ENCODE data around the gene CDK2.
"Not testable (repeated sequence)": the region's sequence is repeated elsewhere in the genome, so short reads cannot be mapped to it uniquely, and the experiment has no call there.

CDK2 gene

GRCh38 chr12:55982319-55982936 lies 15.8 kb downstream of the CDK2 start:
- no peak for DNase-seq

DNA sequence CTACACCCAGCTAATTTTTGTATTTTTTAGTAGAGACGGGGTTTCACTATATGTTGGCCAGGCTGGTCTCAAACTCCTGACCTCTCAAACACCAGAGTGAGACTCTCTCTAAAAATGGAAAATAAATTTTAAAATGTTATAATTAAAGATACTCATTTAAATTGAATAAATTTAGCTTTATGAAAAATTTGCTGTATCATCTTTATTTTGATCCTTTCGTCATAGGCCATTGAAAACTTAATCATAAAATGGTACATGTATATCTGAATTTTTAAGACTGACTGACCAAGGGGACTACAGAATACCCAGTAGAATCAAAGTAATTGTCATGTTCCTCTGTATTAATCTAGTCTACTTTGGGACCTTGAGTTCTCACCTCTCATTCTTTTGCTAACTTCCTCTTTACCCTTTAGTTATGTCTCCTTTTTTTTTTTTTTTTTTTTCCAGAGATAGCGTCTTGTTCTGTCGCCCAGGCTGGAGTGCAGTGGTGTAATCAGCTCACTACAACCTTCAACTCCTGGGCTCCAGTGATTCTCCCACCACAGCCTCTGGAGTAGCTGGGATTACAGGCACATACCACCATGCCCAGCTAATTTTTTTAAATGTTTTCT lies 16.7 kb downstream of the CDK2 start:
- DNase-seq: no peak

- DNase-seq: no peak
These were observed 18.2 kb downstream of the CDK2 start for GRCh38 chr12:55984861-55985260.

GRCh38 chr12:55985341-55985740 lies 18.7 kb downstream of the CDK2 start:
- no peak for DNase-seq

DNA sequence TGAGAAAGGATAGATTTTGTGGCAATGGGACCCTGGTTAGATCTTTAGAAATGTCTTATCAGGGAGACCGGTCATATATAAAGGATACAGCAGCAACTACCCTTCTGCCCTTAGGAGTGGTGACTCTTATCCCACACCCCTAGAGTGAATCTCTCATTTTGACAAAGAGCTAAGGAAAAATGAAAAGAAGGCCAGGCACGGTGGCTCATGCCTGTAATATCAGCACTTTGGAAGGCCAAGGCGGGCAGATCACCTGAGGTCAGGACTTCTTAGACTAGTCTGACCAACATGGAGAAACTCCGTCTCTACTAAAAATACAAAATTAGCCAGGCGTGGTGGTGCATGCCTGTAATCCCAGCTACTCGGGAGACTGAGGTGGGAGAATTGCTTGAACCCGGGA lies 19.3 kb downstream of the CDK2 start:
- DNase-seq: not testable (repeated sequence)

DNA sequence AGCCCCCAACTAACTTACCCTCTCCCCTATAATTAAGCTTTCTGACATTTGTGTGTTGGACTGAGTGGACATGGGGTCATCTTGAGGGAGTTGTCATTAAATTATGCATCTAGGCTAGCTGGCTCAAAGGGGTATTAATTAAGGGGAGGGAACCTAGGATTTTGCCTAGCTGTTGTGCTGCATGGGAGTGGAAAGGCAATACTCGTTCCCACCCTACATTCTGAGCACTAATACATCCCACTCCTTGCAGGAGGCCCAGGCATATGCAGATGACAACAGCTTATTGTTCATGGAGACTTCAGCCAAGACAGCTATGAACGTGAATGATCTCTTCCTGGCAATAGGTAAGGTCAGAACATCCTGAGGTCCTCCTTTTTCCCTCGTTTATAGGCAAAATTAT lies 24.5 kb downstream of the CDK2 start:
- DNase-seq: no peak

GRCh38 chr12:55993230-55993853 lies 26.7 kb downstream of the CDK2 start:
- no peak for DNase-seq

GRCh38 chr12:55995366-55995765 lies 28.7 kb downstream of the CDK2 start:
- DNase-seq: no peak

GRCh38 chr12:55996201-55996714 lies 29.6 kb downstream of the CDK2 start:
- DNase-seq: peak; percentile 51

GRCh38 chr12:55996715-55997534 lies 30.3 kb downstream of the CDK2 start, which contains the start of gene SUOX:
TSS of gene SUOX (plus strand) at chr12:55997276. CDS start at chr12:56002222, 4,946 bp downstream.
- DNase-seq: peak; percentile 96 to 98

DNA sequence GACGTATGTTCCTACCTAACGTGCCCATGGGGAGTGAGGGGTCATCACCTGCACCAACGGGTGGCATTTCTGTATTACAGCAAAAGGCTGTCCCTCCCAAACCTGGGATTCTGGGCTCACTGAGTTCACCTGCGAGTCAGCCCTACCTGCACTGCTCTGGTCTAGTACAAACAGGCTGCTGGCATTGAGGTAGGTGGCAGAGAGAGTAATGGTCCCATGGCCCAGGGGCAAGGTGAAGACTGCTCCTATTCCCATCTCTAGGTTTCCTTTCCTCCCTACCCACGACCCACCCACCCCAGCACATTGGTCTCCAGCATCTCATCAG lies 30.9 kb downstream of the CDK2 start:
- no peak for DNase-seq

DNA sequence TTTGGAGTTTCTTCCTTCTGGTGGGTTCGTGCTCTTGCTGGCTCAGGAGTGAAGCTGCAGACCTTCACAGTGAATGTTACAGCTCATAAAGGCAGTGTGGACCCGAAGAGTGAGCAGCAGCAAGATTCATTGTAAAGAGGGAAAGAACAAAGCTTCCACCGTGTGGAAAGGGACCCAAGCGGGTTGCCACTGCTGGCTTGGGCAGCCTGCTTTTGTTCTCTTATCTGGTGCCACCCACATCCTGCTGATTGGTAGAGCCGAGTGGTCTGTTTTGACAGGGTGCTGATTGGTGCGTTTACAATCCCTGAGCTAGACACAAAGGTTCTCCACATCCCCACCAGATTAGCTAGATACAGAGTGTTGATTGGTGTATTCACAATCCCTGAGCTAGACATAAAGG lies 32.9 kb downstream of the CDK2 start:
- peak; percentile 78 to 80 for DNase-seq

DNA sequence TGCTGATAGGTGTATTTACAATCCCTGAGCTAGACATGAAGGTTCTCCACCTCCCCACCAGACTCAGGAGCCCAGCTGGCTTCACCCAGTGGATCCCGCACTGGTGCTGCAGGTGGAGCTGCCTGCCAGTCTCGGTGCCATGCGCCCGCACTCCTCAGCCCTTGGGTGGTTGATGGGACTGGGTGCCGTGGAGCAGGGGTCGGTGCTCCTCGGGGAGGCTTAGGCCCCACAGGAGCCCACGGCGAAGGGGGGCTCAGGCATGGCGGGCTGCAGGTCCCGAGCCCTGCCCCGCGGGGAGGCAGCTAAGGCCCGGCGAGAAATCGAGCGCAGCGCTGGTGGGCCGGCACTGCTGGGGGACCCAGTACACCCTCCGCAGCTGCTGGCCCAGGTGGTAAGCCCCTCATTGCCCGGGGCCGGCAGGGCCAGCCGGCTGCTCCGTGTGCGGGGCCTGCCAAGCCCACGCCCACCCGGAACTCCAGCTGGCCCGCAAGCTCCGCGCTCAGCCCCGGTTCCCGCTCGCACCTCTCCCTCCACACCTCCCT lies 33.4 kb downstream of the CDK2 start:
- peak in 1 of 2 experiments; percentile 76 for DNase-seq

DNA sequence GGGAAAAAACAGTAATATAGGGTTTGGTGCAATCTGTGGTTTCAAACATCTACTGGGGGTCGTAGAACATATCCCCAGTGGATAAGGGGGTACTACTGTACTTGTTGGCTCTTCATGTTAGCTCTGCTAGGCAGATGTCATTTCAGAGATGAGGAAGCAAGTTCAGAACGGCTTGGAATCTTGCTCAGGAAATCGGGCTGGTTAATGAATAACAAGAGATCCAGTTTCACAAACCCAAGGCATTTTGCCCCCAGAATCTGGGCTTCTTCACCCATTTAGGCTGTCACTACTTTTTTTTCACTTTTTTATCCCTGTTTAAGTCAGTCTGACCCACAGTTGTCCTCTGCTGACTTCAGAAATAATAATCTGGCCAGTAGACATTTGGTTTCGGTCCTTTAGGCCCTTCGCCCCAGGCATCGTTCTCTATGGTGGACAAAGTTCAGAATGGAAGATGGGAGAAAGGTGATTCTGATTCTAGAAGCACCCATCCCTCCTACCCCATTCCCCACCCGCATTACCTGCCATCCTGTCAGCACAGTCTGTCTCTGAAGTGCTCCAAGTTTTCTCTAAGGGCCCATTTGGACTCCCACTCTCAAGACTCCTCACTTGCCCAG lies 35.0 kb downstream of the CDK2 start:
- no peak for DNase-seq

- DNase-seq: not testable (repeated sequence)
These were observed 36.7 kb downstream of the CDK2 start for GRCh38 chr12:56003376-56003775.

GRCh38 chr12:56004211-56004610 lies 37.6 kb downstream of the CDK2 start:
- no peak for DNase-seq

- DNase-seq: peak; percentile 17 to 46
These were observed 41.2 kb downstream of the CDK2 start for GRCh38 chr12:56007564-56008559.

- no peak for DNase-seq
These were observed 43.5 kb downstream of the CDK2 start for GRCh38 chr12:56010111-56010570.

DNA sequence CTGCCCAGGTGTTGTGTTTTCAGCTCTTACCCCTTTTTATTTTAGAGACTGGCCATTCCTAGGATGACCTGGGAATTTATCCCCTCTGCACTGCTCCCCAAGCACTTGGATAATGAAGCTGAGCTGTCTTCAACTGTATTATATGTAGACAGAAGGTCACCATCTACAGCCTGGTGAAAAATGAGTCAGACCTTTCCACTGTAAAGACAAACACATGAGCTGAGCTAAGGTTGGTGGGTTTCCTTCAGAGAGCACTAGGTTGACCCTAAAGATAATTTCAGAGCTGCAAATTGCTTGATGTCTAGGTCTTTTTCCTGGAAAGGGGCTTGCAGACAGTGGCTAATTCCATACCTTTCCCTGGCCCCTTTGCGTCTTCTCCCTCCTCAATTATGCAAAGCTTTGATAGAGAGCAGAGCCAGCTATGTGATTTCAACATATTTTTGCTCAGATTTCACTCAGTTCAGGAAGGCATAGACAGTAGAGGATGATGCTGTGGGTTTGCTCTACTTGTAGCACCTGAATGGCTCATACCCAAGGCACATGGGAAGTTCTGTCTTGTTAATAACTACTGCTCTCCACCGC lies 45.0 kb downstream of the CDK2 start:
- DNase-seq: no peak

- no peak for DNase-seq
These were observed 46.9 kb downstream of the CDK2 start for GRCh38 chr12:56013482-56013881.

- DNase-seq: no peak
These were observed 47.6 kb downstream of the CDK2 start for GRCh38 chr12:56014205-56014604.
